GM21367 (cell line): ENCODE measurements around the gene TNPO3.
"Not testable (repeated sequence)": the region's sequence is repeated elsewhere in the genome, so short reads cannot be mapped to it uniquely, and the experiment has no call there.

Experiments
- ATAC-seq: cut with Tn5 transposase; IDR thresholded peaks from one replicate; pipeline ENCODE4 v1.9.1; 2021; ENCODE audit not compliant: unreplicated experiment

TNPO3 gene

GRCh38 chr7:128968624-128969023, 86.3 kb downstream of the TNPO3 start:
- ATAC-seq = no peak

GRCh38 chr7:128963327-128963757, 91.6 kb downstream of the TNPO3 start:
- ATAC-seq = peak; percentile 75

- peak; percentile 19 for ATAC-seq
These were observed 92.0 kb downstream of the TNPO3 start for GRCh38 chr7:128962899-128963298.

GRCh38 chr7:128961030-128961659, 93.8 kb downstream of the TNPO3 start:
- ATAC-seq = no peak

GRCh38 chr7:128959296-128959695, 95.6 kb downstream of the TNPO3 start:
- no peak for ATAC-seq

- ATAC-seq = no peak
These were observed 98.9 kb downstream of the TNPO3 start for GRCh38 chr7:128955981-128956380.

- no peak for ATAC-seq
These were observed 99.8 kb downstream of the TNPO3 start for GRCh38 chr7:128954830-128955802.

GRCh38 chr7:128954150-128954549, 100.8 kb downstream of the TNPO3 start:
- no peak for ATAC-seq

- ATAC-seq = no peak
These were observed 103.6 kb downstream of the TNPO3 start for GRCh38 chr7:128951296-128951695.

- ATAC-seq = no peak
These were observed 105.7 kb downstream of the TNPO3 start for GRCh38 chr7:128948976-128949760.

- no peak for ATAC-seq
These were observed 106.5 kb downstream of the TNPO3 start for GRCh38 chr7:128948312-128948973.

GRCh38 chr7:128947854-128948253, 107.1 kb downstream of the TNPO3 start:
- ATAC-seq = no peak

- ATAC-seq = no peak
These were observed 107.7 kb downstream of the TNPO3 start for GRCh38 chr7:128946936-128947830.

- ATAC-seq = no peak
These were observed 109.1 kb downstream of the TNPO3 start for GRCh38 chr7:128945668-128946366.

- no peak for ATAC-seq
These were observed 110.2 kb downstream of the TNPO3 start for GRCh38 chr7:128944487-128945236.

GRCh38 chr7:128943251-128943650, 111.7 kb downstream of the TNPO3 start:
- not testable (repeated sequence) for ATAC-seq

- no peak for ATAC-seq
These were observed 112.9 kb downstream of the TNPO3 start for GRCh38 chr7:128941946-128942526.

GRCh38 chr7:128941323-128941890, 113.5 kb downstream of the TNPO3 start:
- no peak for ATAC-seq
